HG02970 (cell line): Measurements from ENCODE around the gene ITGA3.
"Not testable (repeated sequence)": the region's sequence is repeated elsewhere in the genome, so short reads cannot be mapped to it uniquely, and the experiment has no call there.

Experiments
- ATAC-seq: cut with Tn5 transposase; IDR thresholded peaks from one replicate; pipeline ENCODE4 v1.9.1; 2021; ENCODE audit warnings: mild to moderate bottlenecking, moderate library complexity, moderate number of reproducible peaks; ENCODE audit not compliant: unreplicated experiment, low FRiP score

ITGA3 gene

DNA sequence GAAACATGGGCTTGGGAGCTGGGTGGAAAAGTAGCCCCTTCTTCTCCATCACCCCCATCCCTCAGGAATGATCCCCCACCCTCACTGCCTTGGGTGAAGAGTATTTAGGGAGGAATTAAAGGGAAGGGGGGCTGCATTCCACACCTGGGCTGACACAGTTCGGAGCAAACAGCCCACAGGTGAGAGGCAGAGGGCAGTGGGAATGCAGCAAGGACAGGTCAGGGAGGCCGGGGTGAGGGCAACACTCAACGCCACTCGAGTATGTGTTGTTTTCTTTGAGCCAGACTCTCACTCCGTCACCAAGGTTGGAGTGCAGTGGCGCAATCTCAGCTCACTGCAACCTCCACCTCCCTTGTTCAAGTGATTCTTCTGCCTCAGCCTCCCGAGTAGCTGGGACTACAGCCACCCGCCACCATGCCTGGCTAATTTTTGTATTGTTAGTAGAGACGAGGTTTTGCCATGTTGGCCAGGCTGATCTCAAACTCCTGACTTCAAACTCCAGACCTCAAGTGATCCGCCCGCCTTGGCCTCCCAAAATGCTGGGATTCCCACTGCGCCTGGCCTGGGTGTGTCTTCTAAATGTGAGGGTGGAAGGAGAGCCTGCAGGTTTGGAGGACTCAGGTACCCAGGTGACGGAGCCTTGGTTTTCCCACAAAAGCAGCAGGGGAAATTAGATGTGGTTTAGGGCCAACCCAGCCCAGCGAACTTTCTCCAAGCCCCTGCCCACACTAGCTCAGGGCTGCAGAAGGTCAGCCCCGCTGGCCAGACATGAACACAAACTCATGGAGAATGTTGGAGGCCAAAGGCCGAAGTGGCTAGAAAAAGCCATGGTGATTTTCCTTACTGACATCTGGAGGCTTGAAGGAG, 21.2 kb upstream of the ITGA3 start:
- ATAC-seq = no peak

DNA sequence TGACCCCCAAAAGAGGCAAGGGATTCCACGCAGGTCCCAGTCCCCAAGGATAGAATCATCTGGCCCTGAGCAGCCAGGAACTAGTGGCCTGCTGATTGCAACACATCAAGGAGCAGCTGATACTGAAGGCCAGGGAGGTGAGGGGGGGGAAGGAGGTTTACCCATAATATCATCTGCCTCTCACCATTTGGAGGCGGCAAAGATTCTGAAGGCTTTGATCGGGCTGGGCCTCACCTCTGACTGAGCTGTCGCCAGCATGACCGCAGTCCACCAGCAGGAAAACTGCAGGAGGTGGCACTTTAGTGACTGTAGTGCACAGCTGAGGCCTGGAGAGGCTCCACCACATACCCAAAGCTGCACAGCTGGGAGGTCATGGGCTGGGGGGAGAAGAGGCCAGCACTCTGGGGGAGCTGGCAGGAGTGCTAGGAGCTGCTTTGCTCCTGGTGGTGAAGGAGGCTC, 20.5 kb upstream of the ITGA3 start:
- ATAC-seq = no peak

DNA sequence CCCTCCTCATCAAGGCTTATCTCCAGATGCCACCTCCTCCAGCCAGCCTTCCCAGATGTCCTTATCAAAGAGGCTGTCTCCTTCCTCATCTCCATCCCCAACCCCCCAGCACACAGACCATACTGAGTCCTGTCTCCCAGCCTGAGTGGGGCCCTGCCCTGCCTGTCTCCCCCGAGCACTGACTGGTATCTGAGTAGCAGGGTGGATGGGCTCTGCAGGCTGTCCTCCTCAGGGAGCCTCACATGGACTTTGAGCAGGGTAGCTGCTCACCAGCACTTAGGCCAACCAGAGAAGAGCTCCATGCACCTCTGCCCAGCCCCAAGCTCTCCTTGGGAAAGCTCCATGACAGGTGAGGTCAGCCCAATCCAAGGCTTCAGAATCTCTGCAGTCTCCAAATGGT, 20.0 kb upstream of the ITGA3 start:
- ATAC-seq = no peak

DNA sequence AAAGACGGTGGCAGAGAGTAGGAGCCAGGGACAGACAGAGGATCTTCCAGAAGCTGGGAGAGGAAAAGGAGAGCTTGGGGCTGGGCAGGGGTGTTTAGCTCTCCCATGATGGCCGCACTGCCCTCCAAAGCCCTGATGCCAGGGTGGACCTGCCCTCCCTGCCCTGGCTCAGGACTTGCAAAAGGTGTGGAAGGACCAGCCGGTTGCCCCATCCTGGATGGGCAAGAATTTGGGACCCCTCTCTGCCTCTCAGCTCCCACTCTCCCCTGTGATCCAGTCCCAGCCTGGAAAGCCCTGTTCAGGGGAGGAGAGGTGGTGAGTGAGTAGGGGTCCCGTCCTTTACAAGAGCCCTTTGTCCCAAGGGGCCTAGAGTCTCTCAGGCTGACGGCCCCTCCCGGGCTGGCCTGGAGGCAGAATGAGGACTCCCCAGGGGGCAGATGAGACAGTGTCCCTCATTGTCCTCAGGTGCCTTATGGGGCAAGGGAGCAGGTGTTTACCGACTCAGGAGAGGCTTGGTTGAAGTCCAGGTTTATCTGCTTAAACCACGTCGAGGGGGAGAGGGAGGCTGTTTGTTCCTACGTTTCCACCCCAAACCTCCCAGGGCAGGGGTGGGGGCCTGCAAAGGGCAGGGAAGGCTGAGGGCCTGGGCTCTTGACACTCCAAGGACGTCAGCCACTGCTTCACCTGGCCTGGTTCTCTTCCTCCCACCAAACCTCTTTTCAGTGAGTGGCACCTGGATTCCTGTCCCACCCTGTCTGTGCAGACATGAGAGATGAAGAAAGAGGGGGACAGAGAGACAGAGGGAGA, 19.3 kb upstream of the ITGA3 start:
- ATAC-seq = no peak

DNA sequence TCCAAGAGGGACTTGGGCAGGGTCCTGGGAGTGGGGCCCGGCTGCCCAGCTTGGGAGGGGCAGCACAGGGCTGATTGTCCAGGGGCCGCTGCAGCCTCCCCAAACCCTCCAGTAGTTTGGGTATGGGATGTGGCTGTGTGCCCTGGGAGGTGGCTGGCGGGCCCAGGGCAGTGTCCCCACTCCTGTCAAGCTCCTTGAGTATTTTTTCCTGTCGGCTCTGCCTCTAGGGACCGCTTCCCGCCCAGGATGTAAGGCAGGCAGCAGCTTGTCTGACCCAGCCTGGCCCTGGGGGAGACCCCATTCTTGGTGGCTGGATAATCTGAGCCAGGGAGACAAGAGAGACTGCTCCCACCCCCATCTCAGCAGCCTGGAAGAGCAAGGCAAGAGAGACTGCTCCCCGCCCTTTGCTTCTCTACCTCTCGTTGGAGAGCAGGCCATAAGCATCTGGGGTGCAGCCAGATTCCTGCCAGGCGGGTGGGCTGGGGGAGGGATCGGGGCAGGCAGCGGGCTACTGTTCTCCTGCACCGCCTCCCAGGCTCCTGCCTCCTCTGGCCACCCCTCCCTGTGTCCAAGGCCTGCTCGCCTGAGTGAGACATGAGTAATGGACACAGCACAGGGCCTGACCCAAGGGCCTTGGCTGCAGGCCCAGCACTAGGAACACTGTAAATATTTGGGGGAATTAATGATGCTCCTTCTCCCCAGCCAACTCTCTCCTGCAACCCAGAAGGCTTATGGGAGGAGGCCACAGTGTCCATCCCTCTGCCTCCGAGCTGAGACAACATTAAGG, 18.4 kb upstream of the ITGA3 start:
- ATAC-seq = no peak

DNA sequence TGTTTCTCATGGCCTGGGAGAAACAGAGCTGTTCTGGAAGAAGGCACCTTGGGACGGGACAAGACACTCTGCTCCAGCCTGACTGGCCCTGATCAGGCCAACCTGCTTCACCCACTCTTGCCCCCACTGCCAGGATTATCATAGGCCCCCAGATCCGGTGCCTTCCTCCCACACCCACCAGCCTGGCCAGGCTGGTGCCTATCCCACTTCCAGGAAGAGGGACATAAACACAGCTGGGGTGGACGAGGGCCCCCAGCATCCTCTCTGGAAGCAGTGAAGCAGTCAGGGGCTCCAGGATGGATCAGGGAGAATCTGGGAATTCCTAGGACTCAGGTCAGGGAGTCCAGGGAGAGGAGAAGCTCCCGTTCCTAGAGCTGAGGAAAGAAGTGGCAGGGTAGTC, 16.9 kb upstream of the ITGA3 start:
- no peak for ATAC-seq

DNA sequence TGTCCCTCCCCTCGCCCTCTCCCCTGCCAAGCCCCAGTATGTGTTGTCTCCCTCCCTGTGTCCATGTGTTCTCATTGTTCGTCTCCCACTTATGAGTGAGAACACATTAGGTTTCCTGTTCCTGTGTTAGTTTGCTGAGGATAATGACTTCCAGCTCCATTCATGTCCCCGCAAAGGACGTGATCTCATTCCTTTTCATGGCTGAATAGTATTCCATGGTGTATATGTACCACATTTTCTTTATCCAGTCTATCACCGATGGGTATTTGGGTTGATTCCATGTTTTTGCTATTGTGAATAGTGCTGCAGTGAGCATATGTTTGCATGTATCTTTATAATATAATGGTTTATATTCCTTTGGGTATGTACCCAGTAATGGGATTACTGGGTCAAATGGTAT, 15.4 kb upstream of the ITGA3 start:
- not testable (repeated sequence) for ATAC-seq

DNA sequence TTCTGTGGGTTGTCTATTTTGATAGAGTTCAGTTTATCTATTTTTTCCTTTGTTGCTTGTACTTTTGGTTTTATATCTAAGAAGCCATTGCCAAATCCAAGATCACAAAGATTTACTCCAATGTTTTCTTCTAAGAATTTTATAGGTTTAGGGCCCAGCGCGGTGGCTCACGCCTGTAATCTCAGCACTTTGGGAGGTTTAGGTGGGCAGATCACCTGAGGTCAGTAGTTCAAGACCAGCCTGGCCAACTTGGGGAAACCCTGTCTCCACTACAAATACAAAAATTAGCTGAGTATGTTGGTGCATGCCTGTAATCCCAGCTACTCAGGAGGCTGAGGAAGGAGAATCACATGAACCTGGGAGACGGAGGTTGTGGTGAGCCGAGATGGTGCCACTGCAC, 13.7 kb upstream of the ITGA3 start:
- no peak for ATAC-seq

DNA sequence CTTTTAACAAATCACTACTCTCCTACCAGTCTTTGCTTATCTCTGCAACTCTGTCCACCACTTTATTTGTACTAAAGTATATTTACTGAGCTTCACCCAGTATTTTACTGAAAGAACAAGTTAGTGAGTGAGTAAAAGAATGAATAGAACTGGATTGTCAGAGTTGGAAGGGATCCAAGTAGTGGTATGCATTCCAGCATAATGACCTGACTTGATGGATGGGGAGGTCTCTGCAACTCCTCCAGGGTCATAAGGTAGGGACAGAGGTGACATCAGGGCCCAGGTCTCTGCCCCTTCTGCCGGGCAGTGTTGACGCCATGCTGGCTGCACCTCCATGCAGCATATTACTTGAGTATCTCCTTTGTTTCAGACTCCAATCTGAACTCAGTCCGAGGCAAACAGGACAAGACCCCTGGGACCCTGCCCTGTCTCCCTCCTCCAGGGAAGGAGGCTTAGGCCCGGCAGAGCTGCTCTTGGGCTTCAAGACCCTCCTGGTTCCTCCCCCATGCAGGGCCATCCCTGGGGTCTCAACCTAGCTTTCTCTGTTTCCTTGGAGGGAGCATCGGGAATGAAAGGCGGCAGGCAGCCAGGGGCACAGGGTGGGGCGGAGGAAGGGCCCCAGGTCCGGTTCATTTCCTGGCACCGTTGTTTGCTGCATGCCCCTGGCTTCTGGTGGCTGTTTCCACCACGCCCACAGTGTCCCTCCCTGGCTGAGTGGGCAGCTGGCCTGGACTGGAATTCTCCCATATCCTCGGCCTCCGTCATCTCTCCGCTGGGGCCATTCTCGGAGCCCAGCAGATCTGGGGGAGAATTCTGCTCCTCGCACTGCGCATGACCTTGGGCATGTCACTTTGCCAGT, 12.4 kb upstream of the ITGA3 start:
- ATAC-seq = no peak

DNA sequence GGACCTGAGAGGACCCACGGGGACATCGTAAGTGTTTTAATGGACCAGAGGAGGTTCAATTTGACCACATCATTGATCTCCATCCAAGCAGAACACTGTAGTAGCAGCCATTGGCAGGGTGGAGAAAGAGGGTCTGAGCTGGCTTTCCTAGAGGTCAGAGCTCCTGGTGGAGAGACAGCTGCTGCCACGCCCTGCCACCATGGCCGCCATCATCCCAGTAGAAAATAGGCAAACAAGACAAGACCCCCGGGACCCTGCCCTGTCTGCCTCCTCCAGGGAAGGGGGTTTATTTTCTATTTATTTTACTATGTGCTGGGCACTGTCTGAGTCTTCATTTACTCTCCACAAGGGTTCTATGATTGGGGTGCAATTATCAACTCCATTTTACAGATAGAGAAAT, 11.4 kb upstream of the ITGA3 start:
- ATAC-seq = no peak

DNA sequence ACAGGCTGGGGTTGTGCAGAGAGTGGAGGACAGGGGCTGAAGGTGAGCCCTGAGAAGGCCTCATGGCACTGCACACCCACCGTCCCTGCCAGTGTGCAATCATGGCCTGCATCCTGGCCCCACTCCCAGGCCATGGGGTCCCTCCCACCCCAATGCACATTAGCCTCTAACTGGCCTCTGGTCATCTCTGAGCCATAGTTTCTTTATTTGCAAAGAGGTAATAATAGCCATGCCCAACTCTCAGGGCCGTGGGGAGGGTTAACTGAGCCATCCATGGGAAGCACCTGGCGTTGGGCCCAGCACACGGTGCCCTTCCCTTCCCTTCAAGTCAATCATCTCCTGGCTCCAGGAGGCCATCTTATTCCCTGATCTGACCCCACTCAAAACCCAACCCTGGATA, 10.8 kb upstream of the ITGA3 start:
- ATAC-seq = no peak

DNA sequence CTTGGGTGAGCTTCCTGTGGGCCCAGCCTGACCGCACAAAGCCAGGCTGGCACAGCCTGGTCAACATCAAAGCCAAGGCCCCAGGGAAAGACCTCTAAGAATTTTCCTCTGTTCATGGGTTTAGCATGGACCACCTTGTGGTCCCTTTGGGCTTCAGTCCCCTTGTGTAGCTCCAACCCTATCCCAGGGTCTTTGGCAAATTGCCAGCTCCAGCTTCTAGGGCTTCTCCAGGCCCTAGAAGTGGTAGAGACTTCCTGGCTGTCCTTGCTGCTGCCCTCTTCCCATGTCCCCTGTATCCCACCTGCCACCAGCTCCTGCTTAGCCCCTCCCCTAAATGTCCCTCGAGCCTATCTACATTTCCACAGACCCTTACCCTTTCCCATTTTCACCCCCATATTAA, 9.7 kb upstream of the ITGA3 start:
- ATAC-seq = no peak

DNA sequence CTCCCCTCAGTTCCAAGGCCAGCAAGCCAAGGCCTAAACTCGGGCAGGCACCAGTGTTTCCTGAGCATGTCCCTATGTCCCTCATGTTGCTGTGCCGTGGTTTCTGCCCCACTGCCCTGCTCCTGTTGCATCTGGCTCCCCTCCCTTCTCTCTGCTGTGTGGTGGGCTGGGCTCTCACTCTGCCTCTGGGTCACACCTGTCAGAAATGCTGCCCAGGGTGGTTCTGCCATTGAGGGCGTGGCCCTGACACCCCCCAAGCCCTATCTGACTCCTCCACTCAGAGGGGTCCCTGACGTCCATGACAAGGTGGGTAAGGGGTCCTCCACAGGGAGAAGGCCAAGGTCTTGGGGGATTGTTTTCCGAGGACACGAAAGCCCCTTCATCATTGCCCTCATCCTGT, 9.2 kb upstream of the ITGA3 start:
- ATAC-seq = no peak

DNA sequence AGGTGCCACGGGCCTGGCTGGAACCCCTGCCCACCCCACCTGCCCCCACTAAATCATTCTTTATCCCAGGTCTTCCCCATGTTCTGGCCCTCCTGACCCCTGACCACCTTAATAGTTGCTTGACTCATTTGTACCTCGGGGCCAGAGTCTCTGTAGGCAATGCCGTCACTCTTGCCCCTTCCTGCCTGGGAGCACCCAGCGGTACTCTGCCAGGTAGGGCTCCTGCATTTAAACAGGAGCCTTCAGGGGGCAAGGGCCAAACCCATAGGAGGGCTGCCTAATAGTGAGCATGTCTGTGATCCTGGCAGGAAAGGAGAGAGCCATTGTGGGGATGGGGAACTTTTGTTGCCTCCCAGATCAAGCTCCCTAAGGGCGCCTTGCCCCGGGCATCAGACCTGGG, 8.8 kb upstream of the ITGA3 start:
- no peak for ATAC-seq

DNA sequence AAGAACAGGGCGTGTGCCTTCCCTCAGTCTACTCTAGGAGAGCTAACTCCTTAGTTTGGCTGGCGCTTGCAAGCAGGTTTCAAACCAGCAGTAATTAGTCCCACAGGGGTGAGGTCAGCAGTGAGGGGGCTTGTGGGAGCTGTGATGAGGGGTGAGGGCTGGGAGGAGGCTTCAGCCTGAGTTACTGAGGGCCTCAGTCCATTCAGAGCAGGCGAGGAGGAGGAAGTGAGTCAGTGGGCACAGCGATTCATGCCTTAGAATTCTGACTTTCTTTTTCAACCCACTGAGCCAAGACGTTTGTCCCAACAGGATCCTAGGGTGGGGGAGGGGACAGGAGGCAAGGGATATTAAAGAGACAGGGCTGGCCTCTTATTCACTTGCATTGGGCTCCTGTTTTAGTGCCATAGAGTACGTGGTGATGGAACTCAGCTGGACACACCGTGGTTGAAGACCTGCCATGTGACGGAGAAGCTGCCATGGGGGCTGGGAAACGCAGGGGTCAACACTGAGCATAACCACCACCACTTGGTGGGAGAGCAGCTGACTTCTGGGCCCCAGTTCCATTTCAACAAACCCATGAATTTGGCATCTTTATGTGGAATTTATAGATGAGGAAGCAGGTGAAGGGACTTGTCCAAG, 8.3 kb upstream of the ITGA3 start:
- no peak for ATAC-seq

DNA sequence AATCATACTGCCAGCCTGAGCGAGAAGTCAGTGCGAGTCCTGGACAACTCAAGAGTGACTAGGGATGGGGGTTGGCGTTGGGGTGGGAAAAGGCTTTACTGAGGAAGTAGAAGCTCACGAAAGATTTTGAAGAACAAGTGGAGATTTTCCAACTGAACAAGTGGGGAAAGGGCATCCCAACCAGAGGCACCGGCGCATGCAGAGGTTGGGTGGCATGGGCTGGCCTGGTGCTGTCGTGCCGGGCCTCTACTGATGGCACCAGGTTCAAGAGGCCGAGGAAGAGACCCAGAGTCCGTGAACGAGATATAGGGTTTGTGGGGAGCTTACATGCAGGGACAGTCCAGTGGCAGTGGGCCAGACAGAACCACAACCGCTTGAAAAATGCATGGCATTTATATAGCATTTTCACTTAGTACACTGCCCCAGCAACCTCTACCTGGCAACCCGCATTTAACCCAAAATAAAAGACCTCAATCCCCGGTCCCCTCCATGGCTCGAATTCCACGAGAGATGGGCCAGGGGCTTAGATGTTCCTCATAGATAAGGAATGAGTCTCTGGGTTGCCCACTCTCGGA, 7.7 kb upstream of the ITGA3 start:
- no peak for ATAC-seq

DNA sequence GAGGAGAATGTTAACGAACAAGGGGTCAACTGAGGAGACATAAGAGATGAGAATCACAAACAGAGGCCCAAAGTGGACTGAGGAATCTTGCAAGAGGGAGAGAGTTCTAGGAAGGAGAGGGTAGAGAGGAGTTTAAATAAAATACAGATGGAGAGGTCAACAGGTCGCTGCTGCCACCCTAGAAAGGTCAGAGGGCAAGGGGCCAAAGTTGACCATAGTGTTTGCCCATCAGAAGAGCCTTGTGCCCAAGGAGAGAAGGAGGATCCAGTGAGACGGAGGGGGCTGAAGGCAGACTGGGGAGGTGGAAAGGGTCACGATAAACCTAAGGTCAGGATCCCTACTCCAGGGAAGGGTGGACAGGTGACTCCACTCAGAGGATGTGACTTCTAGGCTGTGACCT, 6.9 kb upstream of the ITGA3 start:
- ATAC-seq = no peak

DNA sequence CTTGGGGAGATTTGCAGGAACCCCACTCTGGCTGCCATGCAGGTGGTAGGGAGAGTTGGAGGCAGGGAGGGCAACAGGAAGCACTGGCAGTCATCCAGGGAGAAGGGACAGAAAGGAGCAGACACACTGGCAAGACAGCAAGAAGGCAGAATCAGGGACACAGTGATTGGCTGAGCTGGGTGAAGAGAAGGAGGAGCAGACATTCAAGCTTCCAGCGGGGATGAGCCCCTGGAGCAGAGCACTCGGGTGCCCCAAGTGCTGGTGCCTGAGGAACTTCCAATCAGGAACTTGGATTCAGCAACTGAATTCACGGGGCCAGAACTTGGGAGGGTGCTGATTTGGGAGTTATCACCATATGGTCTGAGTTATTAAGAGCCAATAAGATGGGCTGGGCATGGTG, 6.3 kb upstream of the ITGA3 start:
- ATAC-seq = no peak

DNA sequence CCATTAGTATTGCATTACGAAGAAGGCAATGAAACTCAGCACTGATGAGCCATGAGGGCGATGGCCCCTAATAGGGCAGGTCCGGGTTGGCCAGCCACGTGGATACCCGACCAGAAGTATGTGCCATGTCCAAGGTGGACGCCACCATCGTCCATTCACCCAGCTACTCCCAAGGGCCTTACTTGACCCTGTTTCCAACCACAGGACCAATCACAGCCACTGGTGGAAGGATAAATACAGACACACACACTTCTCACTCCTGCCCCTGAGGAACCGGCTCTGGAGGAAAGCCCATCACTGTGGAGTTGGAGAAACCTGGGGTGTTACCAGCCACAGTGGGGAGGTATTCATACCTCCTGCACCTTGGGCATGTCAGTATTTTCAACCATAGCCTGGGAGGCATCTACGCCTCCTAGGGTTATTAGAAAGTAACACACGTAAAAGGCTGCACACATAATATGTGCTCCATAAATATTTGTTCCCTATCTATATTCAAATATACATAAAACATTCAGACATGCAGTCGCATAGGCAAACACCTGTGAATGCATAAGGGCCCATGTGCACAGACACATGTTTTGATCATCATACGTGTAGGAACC, 5.4 kb upstream of the ITGA3 start:
- ATAC-seq = no peak
